Measurements from ENCODE around the gene METTL16.

Gene METTL16

GRCh38 chr17:2369039-2369438 is 142.6 kb downstream of the METTL16 start:
- Histone ChIP-seq H3K27me3 (ENCODE audit: insufficient read depth, low read depth) (no peaks in the 10 kb centered on the region), H3K4me1 (ENCODE audit: low read depth, poor library complexity, severe bottlenecking) (no peaks in the 10 kb centered on the region), H3K27ac (no peak overlapping the region), H4K20me1 (ENCODE audit: insufficient read depth) (no peaks in the 10 kb centered on the region), H3K4me2 (no peak overlapping the region), H3K36me3 (ENCODE audit: insufficient read depth) (no peaks in the 10 kb centered on the region), H2AFZ (ENCODE audit: low read depth) (no peak overlapping the region), H3K4me3 (IDR thresholded peaks at IDR 0.05; ENCODE audit: insufficient read depth, low read depth, low read length) (no peak overlapping the region), H3K9ac (no peak overlapping the region), H3K79me2 (ENCODE audit: insufficient read depth, low read depth) (no peaks in the 10 kb centered on the region)
- no peak for TF ChIP-seq CTCF (conservative IDR thresholded peaks at IDR 0.05; ENCODE audit: low read depth, low read length)

DNA sequence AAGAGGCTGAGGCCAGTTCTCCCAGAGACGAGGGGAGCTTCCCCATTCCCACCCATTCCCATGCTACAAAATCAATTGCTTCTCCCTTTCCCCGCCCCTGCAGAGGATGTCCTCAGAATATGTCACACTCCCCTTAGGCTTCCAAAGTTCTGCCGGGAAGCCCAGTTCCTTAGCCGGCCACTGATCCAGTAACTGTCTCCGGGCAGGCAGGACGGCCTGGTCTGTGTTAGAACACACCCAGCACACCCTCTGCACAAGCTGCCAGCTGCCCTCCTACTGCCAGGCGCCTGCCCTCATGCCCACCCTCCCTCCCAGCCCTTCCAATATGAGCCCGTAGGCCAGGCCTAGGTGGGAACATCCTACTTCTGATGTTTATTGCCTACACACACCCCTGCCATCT is 143.3 kb downstream of the METTL16 start:
- Histone ChIP-seq H3K27ac (no peak overlapping the region), H3K79me2 (ENCODE audit: insufficient read depth, low read depth) (no peaks in the 10 kb centered on the region), H3K9ac (no peak overlapping the region), H3K27me3 (ENCODE audit: insufficient read depth, low read depth) (no peaks in the 10 kb centered on the region), H2AFZ (ENCODE audit: low read depth) (no peak overlapping the region), H3K4me3 (IDR thresholded peaks at IDR 0.05; ENCODE audit: insufficient read depth, low read depth, low read length) (no peak overlapping the region), H4K20me1 (ENCODE audit: insufficient read depth) (no peaks in the 10 kb centered on the region), H3K4me2 (no peak overlapping the region), H3K4me1 (ENCODE audit: low read depth, poor library complexity, severe bottlenecking) (no peaks in the 10 kb centered on the region), H3K36me3 (ENCODE audit: insufficient read depth) (no peaks in the 10 kb centered on the region)
- no peak for TF ChIP-seq CTCF (conservative IDR thresholded peaks at IDR 0.05; ENCODE audit: low read depth, low read length)

DNA sequence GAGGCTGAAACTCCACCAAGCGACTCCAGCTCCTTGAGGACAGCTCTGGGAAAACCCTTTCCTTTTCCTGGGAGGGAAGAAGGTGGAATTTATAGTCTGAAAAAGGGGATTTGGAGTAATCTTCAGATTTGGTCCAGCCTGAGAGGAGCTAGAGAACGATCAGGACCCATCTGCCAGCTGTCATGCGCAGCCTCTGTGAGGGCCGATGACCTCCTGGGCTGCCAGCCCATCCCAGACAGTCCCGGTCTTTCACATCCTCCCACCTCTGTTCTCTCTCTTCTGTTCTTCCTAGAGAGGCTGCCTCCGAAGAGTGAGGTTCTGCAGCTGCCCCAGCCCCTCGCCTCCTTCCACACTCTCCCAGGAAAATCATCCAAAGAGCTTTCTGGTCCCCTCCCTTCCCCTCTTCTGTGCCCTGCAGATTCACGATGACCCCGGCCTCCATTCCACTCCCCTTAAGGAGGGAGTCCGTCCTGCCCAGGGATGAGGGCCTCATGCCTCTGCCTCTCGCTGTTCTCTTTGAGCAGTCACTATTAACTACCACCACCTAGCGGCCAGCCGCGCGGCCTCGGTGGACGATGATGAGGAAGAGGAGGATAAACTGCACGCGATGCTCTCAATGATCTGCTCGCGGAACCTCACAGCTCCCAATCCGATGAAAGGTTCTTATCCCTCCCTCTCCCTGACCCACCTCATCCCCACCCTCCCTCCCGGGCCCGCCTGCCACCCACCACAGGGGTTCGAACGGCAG is 144.8 kb downstream of the METTL16 start:
- H3K79me2 ChIP-seq (ENCODE audit: insufficient read depth, low read depth) = no peaks in the 10 kb centered on the region
- no peak overlapping the region for H3K27ac ChIP-seq
- no peak overlapping the region for H3K4me2 ChIP-seq
- H3K36me3 ChIP-seq (ENCODE audit: insufficient read depth) = no peaks in the 10 kb centered on the region
- no peak overlapping the region for H3K4me3 ChIP-seq (IDR thresholded peaks at IDR 0.05; ENCODE audit: insufficient read depth, low read depth, low read length)
- H4K20me1 ChIP-seq (ENCODE audit: insufficient read depth) = no peaks in the 10 kb centered on the region
- H2AFZ ChIP-seq (ENCODE audit: low read depth) = no peak overlapping the region
- no peaks in the 10 kb centered on the region for H3K27me3 ChIP-seq (ENCODE audit: insufficient read depth, low read depth)
- no peak for TF ChIP-seq CTCF (conservative IDR thresholded peaks at IDR 0.05; ENCODE audit: low read depth, low read length)
- no peak overlapping the region for H3K9ac ChIP-seq
- no peaks in the 10 kb centered on the region for H3K4me1 ChIP-seq (ENCODE audit: low read depth, poor library complexity, severe bottlenecking)

Data from KMS-11 (cell line).